PC-9 (cell line): ENCODE data around the gene SLC25A21. TPM values are rescaled to one million over a fixed set of nuclear protein-coding genes. Genes with fewer than 3 reads are reported as not detected.

Experiments used
- BruUV-seq: library from RNA; stranded (reverse); fragments of 400-500 nt; replicated peaks from 2 replicates; lab custom pipeline; 2021; lab: Mats Ljungman, UMichigan
- CTCF ChIA-PET: fragments of 300-600 bp; sonication (Branson Sonifier 250); formaldehyde crosslinking; loops from one replicate; lab custom pipeline; 2022; ENCODE audit warnings: antibody characterized with exemption; lab: Charles Lee
- POLR2A ChIA-PET: fragments of 300-600 bp; sonication (Branson Sonifier 250); formaldehyde crosslinking; loops from one replicate; lab custom pipeline; 2022; ENCODE audit warnings: antibody characterized with exemption; ENCODE audit not compliant: unreplicated experiment; lab: Charles Lee
- DNase-seq, 2 experiments: peaks; one replicate each; pipeline versions ENCODE4 v3.0.0 to v3.0.0-alpha.2; 2015 to 2022; ENCODE audit warnings: mixed read lengths in 1 of 2
- H2AFZ ChIP-seq: fragments of 200-600 bp; sonication (generic); 2 replicates; pipeline ENCODE4 v1.8.1; 2017; ENCODE audit warnings: antibody characterized with exemption
- H3F3A ChIP-seq: fragments of 200-600 bp; sonication (generic); 2 replicates; pipeline ENCODE4 v1.8.1; 2017; ENCODE audit warnings: antibody characterized with exemption, mild to moderate bottlenecking, low read depth; ENCODE audit not compliant: insufficient read depth
- H3K27ac ChIP-seq: fragments of 200-600 bp; sonication (generic); 2 replicates; pipeline ENCODE4 v1.6.1; 2016; ENCODE audit warnings: mixed run types
- H3K27me3 ChIP-seq: fragments of 200-600 bp; sonication (generic); 2 replicates; pipeline ENCODE4 v1.6.1; 2016; ENCODE audit warnings: low read depth, mixed run types; ENCODE audit not compliant: insufficient read depth
- H3K36me3 ChIP-seq: fragments of 200-600 bp; sonication (generic); 2 replicates; pipeline ENCODE4 v1.6.1; 2016; ENCODE audit warnings: low read depth, mixed run types
- H3K4me1 ChIP-seq: fragments of 200-600 bp; sonication (generic); replicated peaks from 2 replicates; pipeline ENCODE4 v1.6.1; 2016; ENCODE audit warnings: mixed run types; ENCODE audit not compliant: insufficient read depth
- H3K4me2 ChIP-seq: fragments of 200-600 bp; sonication (generic); 2 replicates; pipeline ENCODE4 v1.6.1; 2017; ENCODE audit warnings: mixed run types
- H3K4me3 ChIP-seq: fragments of 200-600 bp; sonication (generic); 2 replicates; pipeline ENCODE4 v1.6.1; 2016; ENCODE audit warnings: mixed run types
- H3K79me2 ChIP-seq: fragments of 200-600 bp; sonication (generic); 2 replicates; pipeline ENCODE4 v1.6.1; 2017; ENCODE audit warnings: low read depth, mixed run types
- H3K9me2 ChIP-seq: fragments of 200-600 bp; sonication (generic); 2 replicates; pipeline ENCODE4 v1.8.1; 2017; ENCODE audit warnings: mild to moderate bottlenecking; ENCODE audit not compliant: insufficient read depth
- H3K9me3 ChIP-seq: fragments of 200-600 bp; sonication (generic); 2 replicates; pipeline ENCODE4 v1.8.1; 2016; ENCODE audit warnings: low read depth; ENCODE audit not compliant: insufficient read depth
- H4K20me1 ChIP-seq: fragments of 200-600 bp; sonication (generic); 2 replicates; pipeline ENCODE4 v1.8.1; 2017; ENCODE audit not compliant: insufficient read depth
- CTCF ChIP-seq: fragments of 200-600 bp; sonication (generic); conservative IDR thresholded peaks from 2 replicates; pipeline ENCODE4 v1.6.1; 2017; ENCODE audit warnings: mixed run types, antibody characterized with exemption, mild to moderate bottlenecking, moderate library complexity
- EZH2 ChIP-seq: fragments of 200-600 bp; sonication (generic); IDR thresholded peaks from 2 replicates; pipeline ENCODE4 v1.8.0; 2017; ENCODE audit warnings: antibody characterized with exemption, low read depth
- intact Hi-C: fragments of 100-400 bp; cut with micrococcal nuclease; formaldehyde crosslinking; loops from one replicate; pipeline ENCODE4 v1.10.0; 2022; ENCODE audit not compliant: unreplicated experiment
- total RNA-seq: library from RNA; stranded (reverse); gene quantifications from 2 replicates; pipeline ENCODE4 v1.2.3, GENCODE V29; 2021

The SLC25A21 gene
- total RNA-seq, 1 experiment from 2014 or later = 3.2 TPM

- intact Hi-C loops = no loop called here
- H3K9me2 ChIP-seq = no peaks in the 10 kb centered on the region
These were observed 454.2 kb downstream of the SLC25A21 start for GRCh38 chr14:36718216-36718615.

GRCh38 chr14:36717363-36717762 is 455.0 kb downstream of the SLC25A21 start:
- no peak overlapping the region for H3K27ac ChIP-seq
- TF ChIP-seq CTCF (no peak), EZH2 (no peak)
- POLR2A ChIA-PET = no interaction called here
- no peaks in the 10 kb centered on the region for H3K4me1 ChIP-seq
- H3K4me2 ChIP-seq = no peak overlapping the region
- H4K20me1 ChIP-seq = no peaks in the 10 kb centered on the region
- H2AFZ ChIP-seq = no peak overlapping the region
- no peaks in the 10 kb centered on the region for H3K9me3 ChIP-seq
- CTCF ChIA-PET = no interaction called here
- DNase-seq = no peak
- intact Hi-C loops = no loop called here
- H3F3A ChIP-seq = no peaks in the 10 kb centered on the region
- no peaks in the 10 kb centered on the region for H3K36me3 ChIP-seq
- no peaks in the 10 kb centered on the region for H3K9me2 ChIP-seq
- no peaks in the 10 kb centered on the region for H3K27me3 ChIP-seq
- H3K4me3 ChIP-seq = no peak overlapping the region
- H3K79me2 ChIP-seq = no peaks in the 10 kb centered on the region
- no TSS peak for BruUV-seq

More at GRCh38 chr14:36718216-36718615, 454.2 kb downstream of the SLC25A21 start:
- ChIA-PET CTCF (no interaction called here), POLR2A (no interaction called here)
- Histone ChIP-seq H3K4me2 (no peak overlapping the region), H3K36me3 (no peaks in the 10 kb centered on the region), H2AFZ (no peak overlapping the region), H3K79me2 (no peaks in the 10 kb centered on the region), H3K9me3 (no peaks in the 10 kb centered on the region), H3K27me3 (no peaks in the 10 kb centered on the region), H3K4me1 (no peaks in the 10 kb centered on the region), H3F3A (no peaks in the 10 kb centered on the region), H3K27ac (no peak overlapping the region), H4K20me1 (no peaks in the 10 kb centered on the region), H3K4me3 (no peak overlapping the region)
- no TSS peak for BruUV-seq
- TF ChIP-seq CTCF = no peak
- TF ChIP-seq EZH2 = no peak
- DNase-seq = no peak

- POLR2A ChIA-PET = no interaction called here
- H3K27me3 ChIP-seq = no peaks in the 10 kb centered on the region
- H3F3A ChIP-seq = no peaks in the 10 kb centered on the region
- H3K4me3 ChIP-seq = no peak overlapping the region
- intact Hi-C loops = no loop called here
- H4K20me1 ChIP-seq = no peaks in the 10 kb centered on the region
- CTCF ChIA-PET = no interaction called here
- no peak overlapping the region for H3K27ac ChIP-seq
- no peaks in the 10 kb centered on the region for H3K4me1 ChIP-seq
- no peaks in the 10 kb centered on the region for H3K9me3 ChIP-seq
- H3K36me3 ChIP-seq = no peaks in the 10 kb centered on the region
- no peak overlapping the region for H2AFZ ChIP-seq
- no peak overlapping the region for H3K4me2 ChIP-seq
- TF ChIP-seq CTCF (no peak), EZH2 (no peak)
- H3K79me2 ChIP-seq = no peaks in the 10 kb centered on the region
- no peak for DNase-seq
- no TSS peak for BruUV-seq
- H3K9me2 ChIP-seq = no peaks in the 10 kb centered on the region
These were observed 455.7 kb downstream of the SLC25A21 start for GRCh38 chr14:36716614-36717184.
